HG02973 (cell line): ENCODE data around the gene CDK15.
"Not testable (repeated sequence)": the region's sequence is repeated elsewhere in the genome, so short reads cannot be mapped to it uniquely, and the experiment has no call there.

ENCODE experiments used
- ATAC-seq: cut with Tn5 transposase; IDR thresholded peaks from one replicate; pipeline ENCODE4 v1.9.1; 2021; ENCODE audit warnings: moderate library complexity; ENCODE audit not compliant: unreplicated experiment

CDK15 gene

GRCh38 chr2:201828220-201828619 is 21.9 kb downstream of the CDK15 start:
- ATAC-seq: no peak

- no peak for ATAC-seq
Measured at GRCh38 chr2:201830666-201831065, 24.3 kb downstream of the CDK15 start.

DNA sequence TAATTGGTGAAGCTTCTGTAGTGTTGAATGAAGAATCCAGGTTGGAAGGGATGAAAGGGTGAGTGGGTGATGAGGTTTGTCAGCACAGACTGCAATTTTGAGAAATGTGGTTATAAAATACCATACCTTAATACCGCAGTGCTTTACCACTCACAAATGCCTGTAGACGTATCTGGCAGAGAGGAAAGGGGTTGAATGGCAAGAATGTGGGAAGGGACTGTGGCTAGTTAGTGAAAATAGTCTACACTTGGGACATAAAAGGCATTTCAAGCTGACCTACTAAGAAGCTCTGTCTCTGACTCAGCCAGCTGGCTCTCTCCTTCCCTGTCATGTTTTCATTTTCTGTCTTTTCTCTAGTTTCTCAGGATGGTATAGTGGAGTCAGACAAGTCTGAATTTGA is 25.1 kb downstream of the CDK15 start:
- no peak for ATAC-seq

- no peak for ATAC-seq
Measured at GRCh38 chr2:201833781-201834180, 27.4 kb downstream of the CDK15 start.

DNA sequence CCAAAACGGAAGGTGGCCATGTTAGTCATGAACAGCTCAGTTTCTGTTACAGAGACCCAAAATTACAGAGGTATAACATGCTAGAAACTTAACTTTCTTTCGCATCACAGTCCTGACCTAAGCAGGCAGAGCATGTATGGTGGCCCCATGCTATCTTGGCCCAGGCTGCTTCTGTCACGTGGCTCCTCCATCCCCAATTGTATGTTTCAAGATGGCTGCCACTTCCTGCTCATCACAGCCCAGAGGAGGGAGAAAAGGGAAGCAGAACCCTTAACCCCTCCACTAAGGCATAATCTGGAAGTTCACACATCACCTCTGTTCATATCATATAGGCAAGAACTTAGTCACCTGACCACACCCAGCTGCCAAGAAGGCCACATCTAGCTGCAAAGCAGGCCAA is 28.7 kb downstream of the CDK15 start:
- no peak for ATAC-seq

DNA sequence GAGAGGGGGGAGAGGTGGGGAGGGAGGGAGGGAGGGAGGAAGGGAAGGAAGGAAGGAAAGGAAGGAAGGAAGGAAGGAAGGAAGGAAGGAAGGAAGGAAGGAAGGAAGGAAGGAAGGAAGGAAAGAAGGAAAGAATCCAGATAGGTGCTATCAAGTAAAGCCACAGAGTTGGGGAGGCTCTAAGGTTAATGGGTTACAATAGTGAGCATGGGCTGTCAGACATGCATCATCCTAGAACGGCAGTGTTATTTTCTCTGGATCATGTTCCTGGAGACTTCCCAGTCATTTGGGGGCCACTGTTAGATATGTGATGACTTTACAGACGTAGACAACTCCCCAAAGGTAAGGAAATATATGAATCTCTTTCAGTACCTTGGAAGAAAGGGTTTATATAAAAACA is 31.1 kb downstream of the CDK15 start:
- no peak for ATAC-seq

DNA sequence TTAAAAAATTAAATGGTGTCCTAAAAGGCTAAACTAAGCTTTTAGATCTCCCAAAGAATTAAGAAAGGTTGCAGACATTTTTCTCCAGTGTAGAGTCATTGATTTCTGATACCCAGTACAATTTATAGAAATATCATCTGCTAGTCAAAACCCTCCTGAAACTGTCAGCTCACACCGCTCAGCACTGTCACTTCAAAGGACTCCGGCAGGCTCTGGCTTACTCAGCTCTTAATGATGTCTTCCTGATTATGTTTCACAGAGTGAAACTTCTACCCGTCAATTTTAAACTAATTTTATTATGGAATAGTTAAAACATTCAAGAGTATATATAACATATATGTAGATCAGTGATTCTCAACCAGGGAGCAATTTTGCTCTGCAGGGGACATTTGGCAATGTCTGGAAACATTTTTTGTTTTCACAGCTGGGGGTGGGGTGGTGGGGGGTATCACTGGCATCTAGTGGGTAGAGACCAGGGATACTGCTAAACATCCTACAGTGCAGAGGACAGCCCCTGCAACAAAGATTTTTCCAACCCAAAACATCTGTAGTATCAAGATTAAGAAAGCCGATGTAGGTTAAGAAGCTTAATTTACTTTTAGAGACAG is 31.6 kb downstream of the CDK15 start:
- no peak for ATAC-seq

DNA sequence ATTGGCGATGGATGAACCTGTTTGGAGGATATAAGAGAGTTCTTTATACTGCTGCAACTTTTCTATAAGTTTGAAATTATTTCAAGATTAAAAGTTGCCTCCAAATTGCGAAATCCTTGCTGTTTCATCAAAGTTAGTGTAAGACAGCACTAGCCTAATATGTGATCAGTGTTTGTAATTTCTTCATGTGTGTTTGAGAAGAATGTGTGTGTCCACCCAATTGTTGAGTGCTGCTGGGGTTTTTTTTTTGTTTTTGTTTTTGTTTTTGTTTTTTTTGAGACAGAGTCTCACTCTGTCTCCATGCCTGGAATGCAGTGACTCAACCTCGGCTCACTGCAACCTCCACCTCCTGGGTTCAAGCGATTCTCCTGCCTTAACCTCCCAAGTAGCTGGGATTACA is 33.4 kb downstream of the CDK15 start:
- no peak for ATAC-seq

DNA sequence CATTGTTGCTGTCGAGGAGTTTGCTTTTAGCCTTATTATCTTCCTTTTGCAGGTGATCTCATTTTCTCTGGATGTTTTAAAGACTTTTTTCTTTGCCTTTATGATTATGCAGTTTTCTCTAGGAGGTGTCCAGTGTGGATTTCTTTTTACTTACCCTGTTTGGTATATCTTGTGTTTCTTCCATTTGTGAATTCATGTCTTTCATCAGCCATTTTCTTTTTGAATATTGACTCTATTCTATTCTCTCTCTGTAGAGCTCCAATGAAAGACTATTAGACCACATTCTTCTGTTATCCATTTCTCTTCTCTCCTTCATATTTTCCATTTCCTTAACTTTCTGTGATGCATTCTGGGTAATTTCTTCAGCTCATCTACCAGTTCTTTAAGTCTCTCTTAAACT is 34.4 kb downstream of the CDK15 start:
- no peak for ATAC-seq

GRCh38 chr2:201842131-201842860 is 36.0 kb downstream of the CDK15 start:
- no peak for ATAC-seq

DNA sequence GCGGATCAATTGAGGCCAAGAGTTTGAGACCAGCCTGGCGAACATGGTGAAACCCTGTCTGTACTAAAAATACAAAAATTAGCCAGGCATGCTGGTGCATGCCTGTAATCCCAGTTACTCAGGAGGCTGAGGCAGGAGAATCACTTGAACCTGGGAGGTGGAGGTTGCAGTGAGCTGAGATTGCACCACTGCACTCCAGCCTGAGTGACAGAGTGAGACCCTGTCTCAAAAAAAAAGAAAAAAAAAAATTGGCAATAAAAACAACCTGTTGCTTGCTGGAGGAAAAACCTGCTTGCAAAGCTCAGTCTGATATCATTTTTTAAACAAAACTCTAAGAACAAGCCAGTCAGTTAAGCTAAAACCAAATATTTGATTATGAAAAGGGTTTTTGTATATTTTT is 38.6 kb downstream of the CDK15 start:
- not testable (repeated sequence) for ATAC-seq

DNA sequence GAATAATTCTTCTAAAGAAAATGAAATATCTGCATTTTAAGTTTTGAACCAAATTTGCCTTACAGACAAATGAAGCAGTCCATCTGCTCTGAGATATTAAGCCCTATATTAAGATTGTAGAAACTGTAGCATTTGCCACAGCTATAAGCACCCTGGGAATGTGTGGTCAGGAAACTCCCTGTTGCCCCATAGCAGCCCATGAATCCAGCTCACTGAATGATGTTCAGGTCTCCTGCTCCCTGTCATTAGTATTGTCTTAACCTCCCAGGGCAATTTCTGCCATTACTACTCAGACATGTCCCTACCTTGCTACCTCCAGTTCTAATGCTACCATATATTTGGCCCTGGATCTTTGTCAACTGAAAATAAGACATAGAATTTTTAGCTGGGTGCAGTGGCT is 41.1 kb downstream of the CDK15 start:
- ATAC-seq: no peak

GRCh38 chr2:201852462-201852861 is 46.1 kb downstream of the CDK15 start:
- ATAC-seq: no peak

DNA sequence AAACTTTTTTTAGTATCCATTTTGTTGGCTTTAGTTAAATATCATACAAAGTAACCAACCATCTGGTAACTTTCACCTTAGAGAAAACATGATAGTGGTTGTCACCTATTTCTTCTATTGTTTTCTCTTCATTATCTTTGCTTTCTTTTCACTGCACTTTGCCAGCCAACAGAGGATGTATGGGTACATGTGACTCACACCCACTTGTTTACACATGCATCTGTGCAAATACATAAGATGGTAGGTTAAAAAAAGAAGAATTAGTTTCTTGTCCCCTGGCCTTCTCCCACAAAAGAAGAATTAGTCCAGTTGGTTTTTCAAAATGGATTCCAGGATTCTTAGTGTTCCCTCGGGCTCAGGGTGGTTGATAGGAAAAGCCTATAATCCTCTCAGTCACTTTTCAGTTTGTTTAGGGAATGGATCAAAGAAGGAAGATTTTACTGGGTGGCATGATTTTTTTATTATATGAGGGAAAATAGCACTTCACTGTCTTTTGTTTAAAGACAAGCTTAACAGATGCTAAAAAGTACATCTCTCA is 46.6 kb downstream of the CDK15 start:
- no peak for ATAC-seq

- no peak for ATAC-seq
Measured at GRCh38 chr2:201854221-201854801, 48.0 kb downstream of the CDK15 start.

DNA sequence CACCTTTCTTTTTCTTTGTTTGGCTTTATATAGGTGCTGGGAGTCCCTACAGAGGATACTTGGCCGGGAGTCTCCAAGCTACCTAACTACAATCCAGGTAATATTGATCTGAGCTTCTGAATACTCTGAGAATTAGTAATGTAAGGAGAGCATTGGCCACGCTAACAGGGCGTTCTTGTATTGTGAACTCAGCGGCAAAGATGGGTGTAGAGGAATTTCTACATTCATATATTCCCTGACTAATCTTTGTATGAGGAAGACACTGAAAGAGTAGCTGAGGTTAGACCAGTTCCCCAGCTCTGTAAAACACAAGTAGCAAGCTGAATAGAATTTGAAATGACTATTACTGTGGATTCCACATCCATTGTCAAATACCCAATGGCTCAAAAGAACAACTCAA is 48.5 kb downstream of the CDK15 start:
- ATAC-seq: no peak

- ATAC-seq: no peak
Measured at GRCh38 chr2:201855356-201855755, 49.0 kb downstream of the CDK15 start.

- ATAC-seq: no peak
Measured at GRCh38 chr2:201857326-201857725, 51.0 kb downstream of the CDK15 start.

- no peak for ATAC-seq
Measured at GRCh38 chr2:201858281-201859184, 52.2 kb downstream of the CDK15 start.

GRCh38 chr2:201859949-201860348 is 53.6 kb downstream of the CDK15 start:
- no peak for ATAC-seq

- no peak for ATAC-seq
Measured at GRCh38 chr2:201860636-201861066, 54.3 kb downstream of the CDK15 start.
